Measurements from ENCODE around the gene IFIT1.
"Not testable (repeated sequence)": the region's sequence is repeated elsewhere in the genome, so short reads cannot be mapped to it uniquely, and the experiment has no call there.

The IFIT1 gene

DNA sequence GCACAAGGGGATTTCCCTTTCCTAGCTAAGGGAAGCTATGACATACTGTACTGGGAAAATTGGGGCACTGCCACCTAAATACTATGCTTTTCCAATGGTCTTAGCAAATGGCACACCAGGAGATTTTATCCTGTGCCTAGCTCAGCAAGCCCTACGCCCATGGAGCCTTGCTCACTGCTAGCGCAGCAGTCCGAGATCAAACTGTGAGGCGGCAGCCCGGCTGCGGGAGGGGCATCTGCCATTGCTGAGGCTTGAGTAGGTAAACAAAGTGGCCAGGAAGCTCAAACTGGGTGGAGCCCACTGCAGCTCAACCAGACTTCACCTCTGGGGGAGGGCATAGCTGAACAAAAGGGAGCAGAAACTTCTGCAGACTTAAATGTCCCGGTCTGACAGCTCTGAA is 52.4 kb downstream of the IFIT1 start:
- DNase-seq = not testable (repeated sequence)

DNA sequence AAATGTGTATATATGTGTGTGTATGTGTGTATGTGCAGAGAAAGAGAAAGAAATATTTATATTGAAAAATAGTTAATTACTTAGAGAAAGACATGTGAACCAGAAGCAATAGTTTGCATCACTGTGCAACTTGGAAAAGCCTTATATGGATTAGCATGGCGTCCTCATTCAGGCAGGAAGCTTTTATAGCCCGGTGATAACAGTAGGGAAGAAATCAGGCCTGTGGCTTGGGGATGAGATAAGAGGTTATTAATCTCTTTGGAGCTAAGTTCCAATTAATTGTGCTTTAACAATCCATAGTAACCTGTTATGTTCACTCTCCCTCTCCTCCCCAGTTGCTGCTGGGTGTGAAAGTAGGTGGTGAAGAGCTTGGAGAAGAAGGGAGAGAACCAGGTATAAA is 58.5 kb downstream of the IFIT1 start:
- DNase-seq = no peak

DNA sequence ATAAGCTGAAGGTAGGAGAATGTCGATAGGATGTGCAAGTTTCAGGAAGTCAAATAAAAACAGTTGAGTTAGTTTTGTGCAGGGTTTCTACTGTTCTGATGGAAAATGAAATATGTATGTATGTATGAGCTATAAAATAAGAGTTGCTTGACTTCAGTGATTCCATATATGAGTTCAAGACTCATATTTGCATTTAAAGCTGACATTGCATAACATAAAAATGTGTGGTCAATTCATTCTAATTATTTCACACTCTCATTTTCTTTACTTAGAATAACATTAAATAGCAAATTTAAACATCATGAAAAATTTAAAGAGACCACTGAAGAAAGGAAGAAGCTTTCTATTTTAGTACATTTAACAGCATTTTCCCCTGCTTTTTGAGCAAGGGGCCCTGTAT is 59.8 kb downstream of the IFIT1 start:
- DNase-seq = no peak

DNA sequence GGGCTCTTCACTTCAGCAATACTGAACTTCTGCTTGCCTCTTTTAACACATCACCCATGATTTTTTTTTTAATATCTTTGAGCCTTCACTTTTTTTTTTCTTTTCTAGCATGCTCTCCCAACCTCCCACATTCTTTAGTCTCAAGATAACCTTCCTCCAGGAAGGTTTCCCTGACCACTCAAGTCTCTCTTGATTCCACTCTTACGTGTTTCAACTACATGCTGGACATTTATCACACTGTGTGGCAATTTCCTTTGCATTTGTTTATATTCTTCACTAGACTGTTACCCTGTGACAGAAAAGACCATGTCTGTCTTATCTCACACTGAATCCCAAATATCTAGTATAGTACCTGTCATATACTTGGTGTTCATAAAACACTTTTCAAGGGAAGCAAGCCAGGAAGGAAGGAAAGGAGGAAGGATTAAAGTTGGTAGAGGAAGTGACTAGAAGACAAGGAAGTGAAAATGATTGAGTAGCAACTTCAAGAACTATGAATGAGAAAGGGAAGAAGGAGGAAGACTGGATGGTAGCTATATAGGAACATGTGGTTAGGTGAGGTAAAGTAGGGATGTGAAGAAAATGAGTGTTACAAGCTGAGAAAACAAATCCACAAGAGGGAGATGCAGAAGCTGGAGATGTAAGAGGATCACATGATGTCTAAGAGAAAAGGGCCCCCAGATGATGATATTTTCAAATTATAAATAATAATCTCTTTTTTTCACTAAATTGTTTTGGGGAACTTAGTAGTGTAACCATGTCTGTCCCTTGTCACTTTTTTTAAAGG is 62.3 kb downstream of the IFIT1 start:
- DNase-seq = no peak

All from CD4-positive, alpha-beta T cell treated with Interleukin-17A for 1 hour (primary cell).